Measurements from ENCODE around the gene GPC1.

GRCh38 chr2:240465765-240466578, 30.5 kb downstream of the GPC1 start:
- TF ChIP-seq CTCF (conservative IDR thresholded peaks at IDR 0.05) (no peak), ZFX (IDR thresholded peaks at IDR 0.05) (no peak)

Data from C4-2B (cell line).